C4-2B (cell line): ENCODE measurements around the gene VDAC1.

Experiments used
- H3K27ac ChIP-seq: fragments of 450-650 bp; 2 replicates; pipeline ENCODE4 v1.5.1; 2017
- ZFX ChIP-seq: fragments of 450-650 bp; IDR thresholded peaks from 2 replicates; pipeline ENCODE4 v1.6.1; 2017
- TF ChIP-seq, protein P1 (sequence below): fragments of 450-650 bp; conservative IDR thresholded peaks from 2 replicates; pipeline ENCODE4 v1.5.1; 2017; ENCODE audit warnings: mild to moderate bottlenecking

Gene VDAC1

DNA sequence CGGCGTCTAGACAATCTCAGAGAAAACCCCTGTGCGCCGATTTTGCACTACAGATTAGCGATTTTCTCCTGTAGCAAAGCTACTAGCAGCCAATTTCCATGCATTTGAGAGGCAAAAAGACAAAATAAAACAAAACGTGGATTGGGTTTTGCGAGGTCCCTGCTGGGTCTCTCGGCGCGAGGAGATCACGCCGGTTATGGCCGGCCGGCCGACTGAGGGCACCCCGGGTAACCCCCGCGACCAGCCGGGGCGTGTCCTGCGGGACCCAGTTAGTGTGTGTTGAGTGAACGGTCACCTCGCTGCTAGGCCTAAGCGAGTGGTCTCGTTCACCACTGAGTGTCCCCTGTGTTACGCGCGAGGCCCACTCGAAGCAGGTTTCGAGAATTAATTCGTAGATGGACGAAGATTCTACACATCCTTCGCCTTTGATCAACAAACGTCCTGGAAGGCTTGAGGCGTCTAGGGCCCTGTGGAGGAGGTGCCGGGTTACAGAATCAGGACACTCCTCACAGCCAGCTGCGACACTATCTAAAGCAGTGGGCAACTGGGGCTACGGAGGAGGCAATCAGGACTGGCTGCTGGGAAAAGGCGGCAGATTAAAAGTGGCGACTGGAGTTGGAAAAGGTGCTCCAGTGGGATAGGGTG, 764 bp upstream of the VDAC1 start:
- H3K27ac ChIP-seq = peak overlapping the region; percentile 99
- TF ChIP-seq, protein P1, sequence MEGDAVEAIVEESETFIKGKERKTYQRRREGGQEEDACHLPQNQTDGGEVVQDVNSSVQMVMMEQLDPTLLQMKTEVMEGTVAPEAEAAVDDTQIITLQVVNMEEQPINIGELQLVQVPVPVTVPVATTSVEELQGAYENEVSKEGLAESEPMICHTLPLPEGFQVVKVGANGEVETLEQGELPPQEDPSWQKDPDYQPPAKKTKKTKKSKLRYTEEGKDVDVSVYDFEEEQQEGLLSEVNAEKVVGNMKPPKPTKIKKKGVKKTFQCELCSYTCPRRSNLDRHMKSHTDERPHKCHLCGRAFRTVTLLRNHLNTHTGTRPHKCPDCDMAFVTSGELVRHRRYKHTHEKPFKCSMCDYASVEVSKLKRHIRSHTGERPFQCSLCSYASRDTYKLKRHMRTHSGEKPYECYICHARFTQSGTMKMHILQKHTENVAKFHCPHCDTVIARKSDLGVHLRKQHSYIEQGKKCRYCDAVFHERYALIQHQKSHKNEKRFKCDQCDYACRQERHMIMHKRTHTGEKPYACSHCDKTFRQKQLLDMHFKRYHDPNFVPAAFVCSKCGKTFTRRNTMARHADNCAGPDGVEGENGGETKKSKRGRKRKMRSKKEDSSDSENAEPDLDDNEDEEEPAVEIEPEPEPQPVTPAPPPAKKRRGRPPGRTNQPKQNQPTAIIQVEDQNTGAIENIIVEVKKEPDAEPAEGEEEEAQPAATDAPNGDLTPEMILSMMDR = no peak
- TF ChIP-seq ZFX = no peak

DNA sequence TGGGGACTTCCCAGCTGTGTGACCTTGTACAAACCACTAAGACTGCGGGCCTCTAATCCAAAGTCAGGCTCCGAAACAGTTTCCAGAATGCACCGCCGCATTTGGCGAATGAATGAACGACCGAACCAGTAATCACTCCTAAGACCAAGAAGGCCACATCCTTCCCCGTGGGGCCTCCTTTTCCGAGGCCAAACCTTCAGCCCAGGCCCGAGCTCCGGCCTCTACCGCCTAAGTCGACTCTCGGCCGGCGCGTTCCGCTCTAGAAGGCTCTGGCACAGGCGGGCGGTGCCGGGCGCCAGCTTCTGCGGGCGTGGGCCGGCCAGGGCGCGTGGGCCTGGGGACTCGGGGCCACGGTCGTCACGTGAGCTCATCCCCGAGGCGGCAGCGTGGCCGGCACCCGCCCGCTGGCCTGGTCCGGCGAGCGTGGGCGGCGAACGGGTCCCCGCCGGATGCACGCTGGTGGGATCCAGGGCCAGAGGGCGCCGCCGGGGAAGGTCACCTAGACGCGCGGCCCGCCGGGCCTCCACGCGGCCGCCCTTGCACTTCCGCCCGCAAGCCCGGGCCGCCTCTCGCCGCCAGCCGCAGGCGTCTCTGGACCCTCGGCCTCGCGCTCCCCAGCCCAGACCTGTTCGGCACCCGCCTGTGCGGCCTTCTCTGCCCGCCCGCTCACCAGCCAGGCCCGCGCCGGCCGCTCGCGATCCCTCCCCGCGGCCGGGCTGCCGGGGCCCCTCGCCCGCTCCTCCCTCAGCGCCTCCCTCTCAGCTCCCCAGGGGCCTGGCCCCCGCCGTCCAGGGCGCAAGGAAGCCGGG, 754 bp downstream of the VDAC1 start:
- peak; percentile 99 for TF ChIP-seq ZFX
- TF ChIP-seq, protein P1 = no peak
- peak overlapping the region; percentile 99 for H3K27ac ChIP-seq

DNA sequence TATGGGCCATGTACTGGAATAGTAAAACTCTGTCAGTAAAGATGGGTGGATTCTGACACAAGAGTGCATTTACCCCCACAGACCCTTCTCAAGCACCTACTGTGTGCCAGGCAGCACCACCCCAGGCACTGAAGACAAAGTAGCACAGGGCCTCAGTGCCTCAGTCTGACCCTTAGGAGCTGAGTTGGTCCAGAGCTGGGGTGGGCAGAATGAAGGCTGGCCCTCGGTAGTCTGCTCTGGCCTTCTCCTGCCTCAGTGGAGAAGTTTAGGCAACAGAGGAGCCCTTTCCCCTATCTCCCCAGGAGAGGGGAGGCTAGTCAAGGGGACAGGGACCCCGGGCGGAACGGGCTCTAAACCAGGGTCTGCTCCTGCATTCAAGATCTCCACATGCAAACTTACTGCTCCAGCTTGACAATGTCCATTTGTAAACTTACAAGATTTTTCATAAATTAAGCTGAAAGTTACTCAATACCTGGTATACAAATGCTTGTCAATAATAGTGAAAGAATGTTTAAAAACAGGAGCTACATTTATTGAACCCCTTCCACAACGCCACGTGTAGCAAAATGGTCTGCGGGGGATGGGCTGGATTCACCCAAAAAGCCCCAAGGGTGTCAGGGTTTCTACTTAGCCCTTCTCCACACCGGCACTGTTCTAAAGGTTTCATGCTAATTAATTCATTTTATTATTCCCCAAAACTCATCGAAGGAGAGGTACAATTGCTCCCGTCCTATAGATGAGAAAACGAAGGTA, 1.5 kb downstream of the VDAC1 start:
- H3K27ac ChIP-seq = peak overlapping the region; percentile 99
- TF ChIP-seq, protein P1 = no peak
- TF ChIP-seq ZFX = no peak

DNA sequence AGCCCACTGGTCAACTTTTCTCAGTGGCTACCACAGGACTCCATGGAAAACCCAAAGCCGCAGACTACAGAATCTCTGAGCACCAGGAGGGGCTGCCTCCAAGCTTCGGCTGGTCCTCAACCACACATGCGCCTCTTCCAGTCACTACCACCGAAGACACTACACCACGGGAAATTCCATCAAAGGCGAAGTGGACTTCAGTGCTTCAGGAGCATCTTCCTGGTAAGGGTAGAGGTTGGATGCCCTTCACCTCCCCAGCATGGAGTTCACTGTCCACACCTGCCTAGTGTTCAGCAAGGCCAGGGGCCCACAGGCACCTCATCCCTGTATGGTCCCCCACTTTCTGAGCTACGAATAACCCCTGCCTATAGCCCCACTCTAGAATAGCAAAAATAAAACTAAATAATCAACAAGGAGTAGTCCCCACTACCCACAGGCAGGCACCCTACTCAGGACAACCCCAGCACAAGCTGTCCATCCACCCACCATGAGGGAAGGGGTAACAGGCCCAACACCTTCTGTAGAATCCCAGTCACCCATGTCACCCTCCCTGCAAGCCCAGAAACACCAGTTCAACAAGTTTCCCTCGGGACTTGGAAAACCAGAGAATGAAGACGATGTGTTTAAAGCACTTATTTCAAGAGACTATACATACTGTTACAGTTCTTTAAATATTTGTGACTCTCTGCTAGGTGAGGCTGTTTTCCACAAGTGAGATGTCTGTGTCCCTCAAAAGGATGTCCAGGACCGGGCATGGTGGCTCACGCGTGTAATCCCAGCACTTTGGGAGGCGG, 2.6 kb downstream of the VDAC1 start:
- H3K27ac ChIP-seq = peak overlapping the region; percentile 99
- TF ChIP-seq ZFX = no peak
- TF ChIP-seq, protein P1 = no peak

DNA sequence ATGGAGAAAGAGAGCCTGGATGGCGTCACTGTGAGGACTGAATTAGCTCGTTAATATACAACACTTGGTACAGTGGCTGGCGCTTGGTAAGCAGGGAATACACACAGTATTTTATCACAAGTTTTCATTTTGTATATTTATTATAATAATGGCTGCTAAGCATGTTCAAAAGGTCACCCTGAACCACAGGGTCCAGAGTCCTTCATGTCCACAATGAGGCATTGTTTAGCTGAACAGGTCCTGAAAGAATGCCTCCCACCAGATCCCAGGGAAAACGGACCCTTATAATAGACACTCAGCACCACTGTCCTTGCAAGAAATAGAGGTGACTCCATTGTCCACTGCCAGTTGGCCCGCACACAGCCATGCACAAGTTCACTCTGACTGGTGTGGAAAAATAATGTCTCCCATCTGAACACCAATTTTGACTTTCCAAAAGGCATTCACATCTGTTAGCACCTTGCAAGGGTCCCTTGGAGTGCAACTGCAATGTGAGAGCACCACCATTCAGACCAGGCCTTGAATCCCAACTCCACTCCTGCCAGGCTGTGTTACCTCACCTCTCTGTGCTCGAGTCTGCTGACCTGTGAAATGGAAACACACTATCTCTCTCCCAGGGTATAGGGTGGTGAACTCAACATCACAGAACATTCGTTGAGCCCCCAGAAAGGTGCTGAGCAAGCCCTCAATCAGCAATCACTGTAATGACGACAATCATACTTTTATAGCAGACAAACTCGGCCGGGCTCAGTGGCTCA, 3.9 kb downstream of the VDAC1 start:
- TF ChIP-seq, protein P1 = no peak
- TF ChIP-seq ZFX = no peak
- peak overlapping the region; percentile 11; the same call in 1 of the 2 replicates for H3K27ac ChIP-seq

DNA sequence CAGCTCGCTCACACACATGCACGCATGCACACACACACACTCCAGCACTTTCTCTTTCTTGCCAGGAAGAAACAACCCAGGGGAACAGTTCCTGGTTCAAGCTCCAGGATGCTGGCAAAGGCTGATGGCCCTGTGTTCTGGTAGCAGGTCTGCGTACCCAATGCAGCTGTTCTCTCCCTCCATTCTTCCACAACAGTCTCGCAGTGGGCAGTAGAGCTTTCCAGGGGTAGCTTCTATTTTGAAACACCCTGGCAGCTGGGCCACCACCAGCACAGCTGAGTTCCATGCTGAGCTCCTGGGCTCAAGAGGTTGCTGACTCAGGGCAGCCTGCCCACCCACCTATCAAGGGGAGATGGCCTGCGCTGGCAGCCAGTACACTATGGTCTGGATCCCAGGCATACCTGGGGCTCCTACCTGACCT, 4.7 kb downstream of the VDAC1 start:
- peak overlapping the region; percentile 11 for H3K27ac ChIP-seq

More for the DNA sequence above, 4.7 kb downstream of the VDAC1 start:
- TF ChIP-seq, protein P1 = no peak
- TF ChIP-seq ZFX = no peak
